ENCODE data around the gene CES2.

The CES2 gene

GRCh38 chr16:66935314-66936011 lies at the start of gene CES2:
TSS of gene CES2 (plus strand) at chr16:66935516. CDS start at chr16:66935636, 120 bp downstream.
- no peaks in the 10 kb centered on the region for H3K9me3 ChIP-seq (ENCODE audit: insufficient read depth, low read length)
- H3K9me2 ChIP-seq (replicated peaks; ENCODE audit: insufficient read depth, low read length) = no peaks in the 10 kb centered on the region
- TF ChIP-seq CTCF (IDR thresholded peaks at IDR 0.05; ENCODE audit: insufficient read depth, low read length, poor library complexity, severe bottlenecking) = no peak
- TF ChIP-seq EZH2phosphoT487 (conservative IDR thresholded peaks at IDR 0.05; ENCODE audit: low read length) = no peak
- H3K9ac ChIP-seq (ENCODE audit: low read length) = peak within 1 kb of the TSS; percentile 83
- H2AFZ ChIP-seq (ENCODE audit: low read depth, low read length, severe bottlenecking) = peak within 1 kb of the TSS; percentile 76
- H4K20me1 ChIP-seq (ENCODE audit: low read depth, low read length) = no peaks in the 10 kb centered on the region
- peak within 1 kb of the TSS; percentile 64 for H3K4me2 ChIP-seq (ENCODE audit: low read depth, low read length, poor library complexity, severe bottlenecking)
- 0 out of 2 replicates have a peak, but pooled peaks cover 3% of the 10 kb centered on the region for H3F3A ChIP-seq (ENCODE audit: insufficient read depth)
- H3K27ac ChIP-seq (ENCODE audit: low read depth, low read length) = peak within 1 kb of the TSS; percentile 27; the same call in 1 of the 2 replicates
- H3K36me3 ChIP-seq (ENCODE audit: low read length) = no peaks in the 10 kb centered on the region
- peaks cover 12% of the 10 kb centered on the region for H3K79me2 ChIP-seq (ENCODE audit: insufficient read depth, low read length)
- H3K4me3 ChIP-seq (ENCODE audit: insufficient read depth, low read length, poor library complexity, severe bottlenecking) = peak within 1 kb of the TSS; percentile 79
- H3K27me3 ChIP-seq (ENCODE audit: low read length) = no peaks in the 10 kb centered on the region

GRCh38 chr16:66886321-66886720 lies 49.0 kb upstream of the CES2 start:
- Histone ChIP-seq H3K79me2 (ENCODE audit: insufficient read depth, low read length) (peaks cover 5% of the 10 kb centered on the region; the same call in 1 of the 2 replicates), H4K20me1 (ENCODE audit: low read depth, low read length) (no peaks in the 10 kb centered on the region), H3K9ac (ENCODE audit: low read length) (no peak overlapping the region), H3K4me2 (ENCODE audit: low read depth, low read length, poor library complexity, severe bottlenecking) (no peak overlapping the region), H2AFZ (ENCODE audit: low read depth, low read length, severe bottlenecking) (no peak overlapping the region), H3K36me3 (ENCODE audit: low read length) (peaks cover 3% of the 10 kb centered on the region; the same call in 1 of the 2 replicates), H3K27me3 (ENCODE audit: low read length) (no peaks in the 10 kb centered on the region), H3K27ac (ENCODE audit: low read depth, low read length) (no peak overlapping the region), H3K9me2 (replicated peaks; ENCODE audit: insufficient read depth, low read length) (no peaks in the 10 kb centered on the region), H3F3A (ENCODE audit: insufficient read depth) (no peaks in the 10 kb centered on the region), H3K9me3 (ENCODE audit: insufficient read depth, low read length) (no peaks in the 10 kb centered on the region), H3K4me3 (ENCODE audit: insufficient read depth, low read length, poor library complexity, severe bottlenecking) (no peak overlapping the region)
- TF ChIP-seq EZH2phosphoT487 (conservative IDR thresholded peaks at IDR 0.05; ENCODE audit: low read length) = no peak
- no peak for TF ChIP-seq CTCF (IDR thresholded peaks at IDR 0.05; ENCODE audit: insufficient read depth, low read length, poor library complexity, severe bottlenecking)

GRCh38 chr16:66886914-66887313 lies 48.4 kb upstream of the CES2 start:
- Histone ChIP-seq H3K9me3 (ENCODE audit: insufficient read depth, low read length) (no peaks in the 10 kb centered on the region), H3F3A (ENCODE audit: insufficient read depth) (no peaks in the 10 kb centered on the region), H3K27ac (ENCODE audit: low read depth, low read length) (no peak overlapping the region), H3K27me3 (ENCODE audit: low read length) (no peaks in the 10 kb centered on the region), H2AFZ (ENCODE audit: low read depth, low read length, severe bottlenecking) (no peak overlapping the region), H3K4me2 (ENCODE audit: low read depth, low read length, poor library complexity, severe bottlenecking) (no peak overlapping the region), H4K20me1 (ENCODE audit: low read depth, low read length) (no peaks in the 10 kb centered on the region), H3K36me3 (ENCODE audit: low read length) (peaks cover 3% of the 10 kb centered on the region; the same call in 1 of the 2 replicates), H3K9me2 (replicated peaks; ENCODE audit: insufficient read depth, low read length) (no peaks in the 10 kb centered on the region), H3K4me3 (ENCODE audit: insufficient read depth, low read length, poor library complexity, severe bottlenecking) (no peak overlapping the region), H3K9ac (ENCODE audit: low read length) (no peak overlapping the region), H3K79me2 (ENCODE audit: insufficient read depth, low read length) (no peaks in the 10 kb centered on the region)
- TF ChIP-seq CTCF (IDR thresholded peaks at IDR 0.05; ENCODE audit: insufficient read depth, low read length, poor library complexity, severe bottlenecking) (no peak), EZH2phosphoT487 (conservative IDR thresholded peaks at IDR 0.05; ENCODE audit: low read length) (no peak)
